Neural cell (in vitro differentiated cells): ENCODE results near the gene NOL7. TPM values are rescaled to one million over a fixed set of nuclear protein-coding genes. Genes with fewer than 3 reads are reported as not detected.

Source experiments
- H2AFZ ChIP-seq: fragments of 200-600, 300-800 bp; sonication (generic), shearing (Covaris generic); 2 replicates; pipeline ENCODE4 v1.6.0; 2014; ENCODE audit warnings: low read depth, mild to moderate bottlenecking, antibody characterized with exemption, low read length, moderate library complexity
- H3F3A ChIP-seq: fragments of 200-600 bp; shearing (Covaris generic); 2 replicates; pipeline ENCODE4 v1.6.1; 2016; ENCODE audit warnings: mild to moderate bottlenecking, moderate library complexity, mixed read lengths, antibody characterized with exemption, low read length; ENCODE audit not compliant: insufficient read depth, poor library complexity, severe bottlenecking
- H3K27ac ChIP-seq: fragments of 200-600, 300-800 bp; sonication (generic), shearing (Covaris generic); 2 replicates; pipeline ENCODE4 v1.5.1; 2014; ENCODE audit warnings: mild to moderate bottlenecking, low read length, moderate library complexity
- H3K27me3 ChIP-seq: fragments of 300-800, 200-600 bp; sonication (generic), shearing (Covaris generic); 2 replicates; pipeline ENCODE4 v1.6.0; 2014; ENCODE audit warnings: mild to moderate bottlenecking, low read depth, low read length, moderate library complexity; ENCODE audit not compliant: insufficient read depth
- H3K36me3 ChIP-seq: fragments of 300-800, 200-600 bp; sonication (generic), shearing (Covaris generic); 2 replicates; pipeline ENCODE4 v1.5.1; 2014; ENCODE audit warnings: mild to moderate bottlenecking, antibody characterized with exemption, low read length, moderate library complexity; ENCODE audit not compliant: insufficient read depth
- H3K4me2 ChIP-seq: fragments of 300-800, 200-600 bp; sonication (generic), shearing (Covaris generic); 2 replicates; pipeline ENCODE4 v1.6.0; 2014; ENCODE audit warnings: mild to moderate bottlenecking, low read length
- H3K4me3 ChIP-seq: fragments of 300-800, 200-600 bp; sonication (generic), shearing (Covaris generic); 2 replicates; pipeline ENCODE4 v1.5.1; 2014; ENCODE audit warnings: mild to moderate bottlenecking, low read length, moderate library complexity
- H3K79me2 ChIP-seq: fragments of 200-600 bp; shearing (Covaris generic); replicated peaks from 2 replicates; pipeline ENCODE4 v1.6.0; 2014; ENCODE audit warnings: mild to moderate bottlenecking, low read length, moderate library complexity; ENCODE audit not compliant: insufficient read depth
- H3K9ac ChIP-seq: fragments of 300-800, 200-600 bp; sonication (generic), shearing (Covaris generic); 2 replicates; pipeline ENCODE4 v1.6.1; 2016; ENCODE audit warnings: mild to moderate bottlenecking, low read length, mixed read lengths
- H3K9me2 ChIP-seq: fragments of 200-600 bp; shearing (Covaris generic); 2 replicates; pipeline ENCODE4 v1.6.1; 2016; ENCODE audit warnings: mild to moderate bottlenecking, low read length, mixed read lengths; ENCODE audit not compliant: insufficient read depth
- H3K9me3 ChIP-seq: fragments of 200-600, 300-800 bp; sonication (generic), shearing (Covaris generic); 2 replicates; pipeline ENCODE4 v1.6.1; 2016; ENCODE audit warnings: mild to moderate bottlenecking, mixed run types, low read length, moderate library complexity, mixed read lengths
- H4K20me1 ChIP-seq: fragments of 200-600 bp; shearing (Covaris generic); 2 replicates; pipeline ENCODE4 v1.6.1; 2016; ENCODE audit warnings: mild to moderate bottlenecking, mixed run types; ENCODE audit not compliant: insufficient read depth
- EP300 ChIP-seq: fragments of 450-650 bp; conservative IDR thresholded peaks from 2 replicates; pipeline ENCODE4 v1.6.1; 2014; ENCODE audit warnings: antibody characterized with exemption, mild to moderate bottlenecking, moderate library complexity; ENCODE audit not compliant: poor library complexity, severe bottlenecking
- EZH2 ChIP-seq: fragments of 200-600, 300-800 bp; shearing (Covaris generic), sonication (generic); IDR thresholded peaks from 2 replicates; pipeline ENCODE4 v1.6.1; 2014; ENCODE audit warnings: antibody characterized with exemption, low read length, borderline replicate concordance, mild to moderate bottlenecking; ENCODE audit not compliant: insufficient read depth, poor library complexity, severe bottlenecking
- MXI1 ChIP-seq: fragments of 450-650 bp; conservative IDR thresholded peaks from 2 replicates; pipeline ENCODE4 v1.6.1; 2014; ENCODE audit warnings: antibody characterized with exemption, mild to moderate bottlenecking; ENCODE audit not compliant: poor library complexity, severe bottlenecking
- POLR2AphosphoS5 ChIP-seq: IDR thresholded peaks from 2 replicates; pipeline ENCODE4 v1.6.1; 2012
- RAD21 ChIP-seq: fragments of 450-650 bp; conservative IDR thresholded peaks from 2 replicates; pipeline ENCODE4 v1.6.1; 2014; ENCODE audit warnings: antibody characterized with exemption, mild to moderate bottlenecking, moderate library complexity
- SMC3 ChIP-seq: fragments of 450-650 bp; conservative IDR thresholded peaks from 2 replicates; pipeline ENCODE4 v1.6.1; 2014; ENCODE audit warnings: antibody characterized with exemption, mild to moderate bottlenecking, moderate library complexity; ENCODE audit not compliant: poor library complexity
- TAF1 ChIP-seq: IDR thresholded peaks from 2 replicates; pipeline ENCODE4 v1.6.1; 2012; ENCODE audit warnings: low read depth
- polyA plus RNA-seq: library from polyadenylated mRNA; depleted of rRNA; stranded (reverse); fragments of >200 nt; gene quantifications from 2 replicates; pipeline ENCODE4 v1.2.3, GENCODE V29; 2014
- TF ChIP-seq, protein P1 (sequence below): fragments of 450-650 bp; IDR thresholded peaks from 2 replicates; pipeline ENCODE4 v1.5.1; 2014; ENCODE audit warnings: antibody characterized with exemption, mild to moderate bottlenecking, moderate library complexity; ENCODE audit not compliant: poor library complexity, severe bottlenecking
- TF ChIP-seq, protein P2 (sequence below): IDR thresholded peaks from 2 replicates; pipeline ENCODE4 v1.6.1; 2012; ENCODE audit warnings: borderline replicate concordance

Gene NOL7
- polyA plus RNA-seq, 1 donor from 2014 or later, result 117 TPM

DNA sequence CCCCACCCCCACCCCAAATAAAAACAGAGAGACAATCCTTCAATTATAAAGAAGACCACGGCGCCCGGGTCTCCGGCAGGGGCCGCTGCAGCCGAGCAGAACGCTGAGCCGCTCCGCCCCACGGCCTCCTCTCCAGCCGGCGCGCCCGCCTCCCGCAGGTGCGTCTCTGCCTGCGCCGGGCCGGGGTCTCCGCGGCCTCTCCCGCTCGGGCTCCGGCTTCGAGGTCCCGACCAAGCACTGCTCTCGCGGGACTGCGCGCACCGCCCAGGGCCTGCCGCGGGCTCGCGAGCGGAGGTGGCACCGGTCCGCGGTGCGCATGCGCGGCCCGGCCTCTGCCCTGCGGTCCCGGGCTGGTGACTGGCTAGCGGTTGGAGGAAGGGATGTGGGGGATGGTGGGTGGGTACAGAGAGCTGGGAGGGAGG lies 41.0 kb upstream of the NOL7 start:
- Histone ChIP-seq H2AFZ (peak overlapping the region; percentile 99), H3K4me3 (peak overlapping the region; percentile 91), H3K9me3 (peaks cover 6% of the 10 kb centered on the region), H3K36me3 (no peaks in the 10 kb centered on the region), H3F3A (peaks cover 12% of the 10 kb centered on the region), H3K27me3 (no peaks in the 10 kb centered on the region), H3K9ac (peak overlapping the region; percentile 87), H3K9me2 (no peaks in the 10 kb centered on the region), H3K79me2 (peaks cover 4% of the 10 kb centered on the region), H4K20me1 (no peaks in the 10 kb centered on the region), H3K27ac (peak overlapping the region; percentile 91), H3K4me2 (no peak overlapping the region)
- TF ChIP-seq RAD21 (peak; percentile 62), EP300 (peak; percentile 49), EZH2 (no peak), MXI1 (no peak), TAF1 (no peak), POLR2AphosphoS5 (no peak), SMC3 (peak; percentile 58)
- TF ChIP-seq, protein P1, sequence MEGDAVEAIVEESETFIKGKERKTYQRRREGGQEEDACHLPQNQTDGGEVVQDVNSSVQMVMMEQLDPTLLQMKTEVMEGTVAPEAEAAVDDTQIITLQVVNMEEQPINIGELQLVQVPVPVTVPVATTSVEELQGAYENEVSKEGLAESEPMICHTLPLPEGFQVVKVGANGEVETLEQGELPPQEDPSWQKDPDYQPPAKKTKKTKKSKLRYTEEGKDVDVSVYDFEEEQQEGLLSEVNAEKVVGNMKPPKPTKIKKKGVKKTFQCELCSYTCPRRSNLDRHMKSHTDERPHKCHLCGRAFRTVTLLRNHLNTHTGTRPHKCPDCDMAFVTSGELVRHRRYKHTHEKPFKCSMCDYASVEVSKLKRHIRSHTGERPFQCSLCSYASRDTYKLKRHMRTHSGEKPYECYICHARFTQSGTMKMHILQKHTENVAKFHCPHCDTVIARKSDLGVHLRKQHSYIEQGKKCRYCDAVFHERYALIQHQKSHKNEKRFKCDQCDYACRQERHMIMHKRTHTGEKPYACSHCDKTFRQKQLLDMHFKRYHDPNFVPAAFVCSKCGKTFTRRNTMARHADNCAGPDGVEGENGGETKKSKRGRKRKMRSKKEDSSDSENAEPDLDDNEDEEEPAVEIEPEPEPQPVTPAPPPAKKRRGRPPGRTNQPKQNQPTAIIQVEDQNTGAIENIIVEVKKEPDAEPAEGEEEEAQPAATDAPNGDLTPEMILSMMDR, result peak; percentile 77
- TF ChIP-seq, protein P2, sequence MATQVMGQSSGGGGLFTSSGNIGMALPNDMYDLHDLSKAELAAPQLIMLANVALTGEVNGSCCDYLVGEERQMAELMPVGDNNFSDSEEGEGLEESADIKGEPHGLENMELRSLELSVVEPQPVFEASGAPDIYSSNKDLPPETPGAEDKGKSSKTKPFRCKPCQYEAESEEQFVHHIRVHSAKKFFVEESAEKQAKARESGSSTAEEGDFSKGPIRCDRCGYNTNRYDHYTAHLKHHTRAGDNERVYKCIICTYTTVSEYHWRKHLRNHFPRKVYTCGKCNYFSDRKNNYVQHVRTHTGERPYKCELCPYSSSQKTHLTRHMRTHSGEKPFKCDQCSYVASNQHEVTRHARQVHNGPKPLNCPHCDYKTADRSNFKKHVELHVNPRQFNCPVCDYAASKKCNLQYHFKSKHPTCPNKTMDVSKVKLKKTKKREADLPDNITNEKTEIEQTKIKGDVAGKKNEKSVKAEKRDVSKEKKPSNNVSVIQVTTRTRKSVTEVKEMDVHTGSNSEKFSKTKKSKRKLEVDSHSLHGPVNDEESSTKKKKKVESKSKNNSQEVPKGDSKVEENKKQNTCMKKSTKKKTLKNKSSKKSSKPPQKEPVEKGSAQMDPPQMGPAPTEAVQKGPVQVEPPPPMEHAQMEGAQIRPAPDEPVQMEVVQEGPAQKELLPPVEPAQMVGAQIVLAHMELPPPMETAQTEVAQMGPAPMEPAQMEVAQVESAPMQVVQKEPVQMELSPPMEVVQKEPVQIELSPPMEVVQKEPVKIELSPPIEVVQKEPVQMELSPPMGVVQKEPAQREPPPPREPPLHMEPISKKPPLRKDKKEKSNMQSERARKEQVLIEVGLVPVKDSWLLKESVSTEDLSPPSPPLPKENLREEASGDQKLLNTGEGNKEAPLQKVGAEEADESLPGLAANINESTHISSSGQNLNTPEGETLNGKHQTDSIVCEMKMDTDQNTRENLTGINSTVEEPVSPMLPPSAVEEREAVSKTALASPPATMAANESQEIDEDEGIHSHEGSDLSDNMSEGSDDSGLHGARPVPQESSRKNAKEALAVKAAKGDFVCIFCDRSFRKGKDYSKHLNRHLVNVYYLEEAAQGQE, result peak; percentile 1

DNA sequence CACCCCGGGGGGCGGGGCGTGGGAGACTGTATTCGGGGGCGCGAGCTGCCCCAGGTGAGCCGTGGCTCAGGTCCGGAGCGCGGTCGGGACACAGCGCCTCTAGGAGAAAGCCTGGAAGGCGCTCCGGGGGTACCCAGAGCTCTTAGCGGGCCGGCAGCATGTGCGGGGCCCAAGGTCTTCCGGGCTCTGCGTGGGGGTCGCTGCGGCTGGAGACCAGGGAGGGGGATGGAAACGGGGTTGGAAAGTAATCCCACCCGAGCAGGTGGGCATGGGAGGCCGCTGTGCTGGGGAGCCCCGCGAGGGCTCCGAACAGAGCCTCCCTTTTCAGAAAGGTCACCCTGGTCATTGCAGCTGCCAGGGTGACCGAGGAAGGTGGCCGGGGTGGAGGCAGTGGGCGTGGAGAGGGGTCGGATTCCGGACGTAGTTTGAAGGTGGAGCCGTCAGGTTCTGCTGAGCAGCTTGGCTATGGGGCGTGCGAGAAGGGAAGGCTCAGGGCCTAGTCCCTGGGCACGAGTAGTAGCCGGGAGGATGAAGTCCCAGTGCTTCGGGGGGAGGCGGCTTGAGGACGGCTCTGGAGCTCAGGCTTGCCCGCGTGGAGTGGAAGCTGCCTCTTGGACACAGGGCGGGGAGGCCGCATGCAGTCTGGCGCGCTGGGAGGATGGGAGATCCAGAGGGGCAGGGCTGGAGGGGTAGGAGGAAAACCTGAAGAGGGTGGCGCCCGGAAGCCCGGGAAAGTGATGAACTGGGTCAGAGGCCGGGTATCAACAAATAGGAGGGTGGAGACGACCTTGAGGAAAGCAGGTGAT lies 40.4 kb upstream of the NOL7 start, which contains the start of gene SIRT5:
Gene SIRT5 (plus strand): TSS at position 31 of the 806 bp plus-strand sequence. CDS start 9,510 bp downstream, outside the sequence.
- H3K9ac ChIP-seq, result peak within 1 kb of the TSS; percentile 87
- H3K9me3 ChIP-seq, result peaks cover 6% of the 10 kb centered on the region
- peak within 1 kb of the TSS; percentile 91 for H3K4me3 ChIP-seq
- H3K36me3 ChIP-seq, result no peaks in the 10 kb centered on the region
- H3K79me2 ChIP-seq, result peaks cover 4% of the 10 kb centered on the region
- TF ChIP-seq EP300, result peak; percentile 30
- TF ChIP-seq, protein P1, result peak; percentile 81
- TF ChIP-seq MXI1, result peak; percentile 88
- TF ChIP-seq EZH2, result no peak
- TF ChIP-seq, protein P2, result peak; percentile 28
- TF ChIP-seq SMC3, result peak; percentile 78
- TF ChIP-seq TAF1, result peak; percentile 66
- peak; percentile 57 for TF ChIP-seq POLR2AphosphoS5
- peak; percentile 78 for TF ChIP-seq RAD21
- no peaks in the 10 kb centered on the region for H3K27me3 ChIP-seq
- peak within 1 kb of the TSS; percentile 91 for H3K27ac ChIP-seq
- H3F3A ChIP-seq, result peaks cover 12% of the 10 kb centered on the region
- H4K20me1 ChIP-seq, result no peaks in the 10 kb centered on the region
- no peaks in the 10 kb centered on the region for H3K9me2 ChIP-seq
- peak within 1 kb of the TSS; percentile 64 for H3K4me2 ChIP-seq
- H2AFZ ChIP-seq, result peak within 1 kb of the TSS; percentile 99
